NAMALWA (cell line): ENCODE measurements around the gene CAPRIN1.

Experiments used
- DNase-seq: peaks from one replicate; pipeline ENCODE4 v3.0.0-alpha.2; 2015; ENCODE audit warnings: low spot score

Gene CAPRIN1

GRCh38 chr11:34145847-34146381 lies 94.4 kb downstream of the CAPRIN1 start:
- no peak for DNase-seq

GRCh38 chr11:34146411-34146810 lies 94.9 kb downstream of the CAPRIN1 start:
- DNase-seq: no peak

GRCh38 chr11:34146866-34147265 lies 95.3 kb downstream of the CAPRIN1 start:
- DNase-seq: no peak

GRCh38 chr11:34147581-34147980 lies 96.0 kb downstream of the CAPRIN1 start:
- no peak for DNase-seq

GRCh38 chr11:34148504-34149165 lies 97.1 kb downstream of the CAPRIN1 start:
- DNase-seq: no peak

- DNase-seq: no peak
Observed at GRCh38 chr11:34149274-34149673, 97.7 kb downstream of the CAPRIN1 start.

GRCh38 chr11:34149786-34150185 lies 98.3 kb downstream of the CAPRIN1 start:
- no peak for DNase-seq

- no peak for DNase-seq
Observed at GRCh38 chr11:34150494-34151151, 99.1 kb downstream of the CAPRIN1 start.
